Measurements from ENCODE around the gene IL18R1. TPM values are rescaled to one million over a fixed set of nuclear protein-coding genes. Genes with fewer than 3 reads are reported as not detected.
A peak's percentile ranks its signal among the peaks of the same experiment; 100 is the strongest.

Gene IL18R1
- total RNA-seq, 1 donor from 2014 or later, result 3.7 TPM

DNA sequence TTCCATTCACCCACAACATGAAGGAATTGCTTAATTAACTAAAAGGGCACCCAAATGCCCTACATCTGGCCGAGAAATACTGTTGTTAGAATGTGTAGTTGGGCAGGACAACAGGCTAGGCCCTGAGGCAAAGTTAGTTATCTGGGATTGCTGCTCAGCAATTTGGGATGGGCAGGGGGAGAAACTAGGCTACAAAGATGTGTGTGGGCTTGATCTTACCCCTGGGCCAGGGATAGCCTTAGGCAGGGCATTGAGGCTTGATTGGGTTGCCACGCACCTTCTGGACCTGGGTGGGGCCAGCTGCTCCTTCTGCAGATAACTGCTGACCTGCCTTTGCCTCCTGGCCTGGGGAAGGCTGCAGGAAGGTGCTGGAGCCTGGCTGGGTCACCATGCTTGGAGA lies 76.8 kb downstream of the IL18R1 start:
- no peak for DNase-seq (ENCODE audit: low read depth, low spot score)

DNA sequence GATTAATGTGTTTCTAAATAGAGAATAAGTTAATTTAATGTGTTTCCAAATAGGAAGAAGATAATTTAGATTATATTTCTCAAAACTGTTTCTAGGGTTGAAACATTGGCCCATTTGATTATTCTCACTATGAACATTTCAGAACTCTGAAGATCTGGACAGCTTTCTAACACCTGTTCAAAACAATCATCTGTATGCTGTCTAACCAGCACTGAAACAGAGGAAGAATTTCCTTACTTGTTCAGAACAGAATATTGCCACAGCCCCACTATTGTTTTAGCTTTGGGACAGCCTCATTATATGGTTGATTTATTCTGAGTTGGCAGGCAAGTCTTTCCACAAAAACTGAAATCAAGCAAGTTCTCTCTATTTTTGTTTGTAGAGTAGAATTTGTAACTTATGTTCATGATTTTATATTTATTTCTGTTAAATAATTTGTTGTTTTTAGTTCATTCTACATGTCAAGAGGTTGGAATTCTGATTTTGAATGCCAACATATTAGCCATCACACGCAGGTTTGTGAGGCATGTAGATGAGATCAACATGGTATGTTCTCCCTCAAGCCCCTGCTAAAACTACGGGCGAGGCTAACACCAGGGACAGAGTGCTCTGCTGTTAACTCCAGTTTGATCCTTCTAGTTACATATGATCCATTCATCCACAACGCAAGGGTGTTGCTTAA lies 78.5 kb downstream of the IL18R1 start:
- DNase-seq (ENCODE audit: low read depth, low spot score), result no peak

DNA sequence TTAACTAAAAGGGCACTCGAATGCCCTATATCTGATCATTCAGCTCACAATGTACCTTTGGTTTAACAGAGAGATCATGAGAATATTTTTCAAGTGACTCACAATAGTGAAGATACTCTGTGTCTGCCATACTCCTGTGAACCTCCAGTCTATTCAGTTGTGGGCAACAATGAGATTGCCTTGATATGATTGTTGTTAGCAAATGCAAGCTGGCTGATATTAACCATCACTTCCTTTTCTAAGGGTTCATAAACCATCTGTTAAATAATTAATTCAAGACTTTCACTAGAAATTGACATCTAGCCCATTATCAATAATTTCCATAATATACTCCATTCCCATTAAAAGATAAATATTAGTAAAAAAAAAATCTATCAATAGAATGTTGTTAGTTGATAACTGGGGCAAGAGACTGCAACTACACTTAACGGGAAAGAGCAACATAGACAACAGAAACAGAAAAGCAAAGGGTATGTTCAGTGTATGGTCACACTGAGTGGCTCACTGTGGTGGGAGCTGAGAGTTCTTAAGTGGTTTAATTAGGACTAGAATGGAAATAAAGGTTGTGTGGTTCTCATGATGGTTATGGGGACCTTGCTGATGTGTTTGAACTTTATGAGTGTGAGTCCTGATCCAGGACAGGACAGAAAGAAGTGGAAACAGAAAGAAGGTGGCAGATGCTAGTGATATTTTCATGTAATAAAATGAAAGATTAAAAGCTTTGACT lies 79.2 kb downstream of the IL18R1 start:
- no peak for DNase-seq (ENCODE audit: low read depth, low spot score)

DNA sequence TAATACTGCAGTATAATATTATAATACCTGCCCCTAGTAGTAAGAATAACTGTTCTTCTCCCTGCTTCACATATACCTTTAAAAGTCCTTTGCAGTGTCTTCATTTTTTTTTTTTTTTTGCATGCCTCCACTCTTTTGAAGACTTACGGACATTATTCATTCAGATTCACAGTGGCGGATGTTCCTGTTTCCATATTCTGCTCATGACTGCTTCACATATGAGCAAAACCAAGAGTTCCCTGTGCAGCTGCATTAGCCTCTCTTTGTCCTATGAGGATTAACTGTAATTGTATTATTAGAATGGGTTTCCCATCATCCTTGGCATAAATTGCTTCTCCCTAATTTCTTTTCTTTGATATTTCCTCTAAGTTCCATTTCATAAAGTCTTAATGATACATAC lies 80.1 kb downstream of the IL18R1 start:
- DNase-seq (ENCODE audit: low read depth, low spot score), result no peak

DNA sequence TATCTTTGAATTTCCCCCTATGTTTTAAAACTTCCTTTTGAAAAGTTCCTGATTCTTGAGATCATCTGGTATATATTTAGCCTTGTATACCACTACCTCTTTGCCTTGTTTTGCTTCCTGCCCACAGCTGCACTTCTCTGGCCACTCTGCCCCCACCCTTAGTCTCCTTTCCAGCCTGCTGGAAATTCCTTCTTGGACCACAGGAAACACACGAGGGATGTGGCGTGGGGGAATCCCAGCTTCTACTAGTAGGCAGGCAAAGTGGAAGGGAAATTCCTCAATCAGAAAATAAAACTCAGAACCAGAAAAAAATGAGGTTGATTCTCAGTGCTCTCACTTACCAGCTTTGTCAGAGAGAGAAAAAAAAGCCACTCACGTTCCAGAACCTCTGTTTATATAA lies 80.7 kb downstream of the IL18R1 start:
- peak; percentile 49 for DNase-seq (ENCODE audit: low read depth, low spot score)

DNA sequence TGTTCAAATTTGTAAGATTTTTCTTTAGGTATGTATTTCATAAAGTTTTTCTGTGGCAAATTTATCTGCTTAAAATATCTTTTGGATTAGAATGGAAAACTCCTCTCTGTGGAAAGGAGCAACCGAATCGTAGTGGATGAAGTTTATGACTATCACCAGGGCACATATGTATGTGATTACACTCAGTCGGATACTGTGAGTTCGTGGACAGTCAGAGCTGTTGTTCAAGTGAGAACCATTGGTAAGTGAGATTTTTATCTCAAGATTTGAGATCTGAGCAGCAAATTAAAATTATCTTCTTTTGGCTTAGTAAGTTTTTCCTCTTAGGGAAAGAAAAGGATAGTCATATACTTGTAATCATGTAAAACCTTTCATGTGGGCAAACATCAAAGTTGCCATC lies 81.5 kb downstream of the IL18R1 start:
- DNase-seq (ENCODE audit: low read depth, low spot score), result no peak

DNA sequence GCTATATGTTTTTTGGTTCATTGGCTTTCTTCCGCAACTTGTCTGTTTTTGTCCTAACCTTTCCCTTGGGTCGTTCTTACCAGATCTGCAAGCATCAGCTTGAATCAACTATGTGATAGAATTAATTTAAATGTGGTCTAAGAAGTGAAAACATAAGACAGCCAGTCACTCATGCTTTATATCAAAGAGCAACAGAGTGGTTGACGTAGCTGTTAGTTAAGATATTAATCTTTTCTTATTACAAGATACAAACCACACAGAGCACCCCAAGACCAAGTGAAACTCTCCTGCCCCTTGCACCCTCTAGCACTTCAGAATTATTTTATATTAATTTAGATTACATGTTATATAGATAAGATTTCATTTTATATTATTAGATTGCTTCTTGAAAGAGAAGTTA lies 82.5 kb downstream of the IL18R1 start:
- no peak for DNase-seq (ENCODE audit: low read depth, low spot score)

DNA sequence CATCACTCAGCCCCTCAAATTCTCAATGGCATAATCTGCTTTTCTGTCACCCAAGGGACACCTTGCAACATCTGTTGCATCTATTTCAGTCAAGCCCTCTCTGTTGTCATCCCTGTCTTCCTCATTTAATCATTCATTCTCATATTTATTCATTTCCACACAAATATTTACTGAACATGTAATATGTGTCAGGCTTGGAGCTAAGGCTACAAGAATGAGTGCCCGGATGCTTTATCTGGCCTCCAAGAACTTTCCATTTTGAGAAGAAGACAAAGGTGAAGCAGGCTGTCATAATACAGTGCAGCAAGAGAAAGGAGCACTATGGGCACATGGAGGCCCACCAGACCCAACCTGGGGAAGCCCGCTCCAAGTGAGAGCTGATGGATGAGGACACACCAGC lies 83.0 kb downstream of the IL18R1 start:
- DNase-seq (ENCODE audit: low read depth, low spot score), result no peak

DNA sequence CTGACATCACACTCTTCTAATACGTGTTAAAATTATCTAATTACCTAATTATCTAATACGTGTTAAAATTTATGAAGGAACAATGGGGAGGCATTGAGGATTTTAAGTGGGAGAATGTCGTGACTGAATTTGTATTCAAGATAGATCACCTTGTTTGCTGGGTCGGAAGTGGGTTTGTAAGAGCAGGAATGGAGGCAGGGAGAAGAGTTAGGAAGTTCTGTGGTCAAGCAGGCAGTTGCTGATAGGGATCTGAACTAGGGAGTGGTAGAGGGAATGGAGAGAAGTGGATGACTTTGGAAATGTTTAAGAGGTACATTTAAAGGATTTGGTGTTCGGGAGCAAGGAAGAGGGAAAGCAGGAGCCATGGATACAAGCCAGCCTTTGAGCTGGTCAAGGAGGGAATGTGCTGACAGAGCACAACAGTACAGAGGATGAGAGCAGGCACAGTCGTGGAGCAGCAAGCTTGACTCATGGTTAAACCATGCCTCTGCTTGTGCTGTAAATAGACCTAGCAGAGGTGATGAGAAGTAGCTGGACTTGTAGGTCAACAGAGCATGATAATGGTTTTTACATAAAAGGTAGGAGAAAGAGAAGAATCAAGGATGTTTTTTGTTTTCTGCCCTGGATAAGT lies 83.6 kb downstream of the IL18R1 start:
- no peak for DNase-seq (ENCODE audit: low read depth, low spot score)

DNA sequence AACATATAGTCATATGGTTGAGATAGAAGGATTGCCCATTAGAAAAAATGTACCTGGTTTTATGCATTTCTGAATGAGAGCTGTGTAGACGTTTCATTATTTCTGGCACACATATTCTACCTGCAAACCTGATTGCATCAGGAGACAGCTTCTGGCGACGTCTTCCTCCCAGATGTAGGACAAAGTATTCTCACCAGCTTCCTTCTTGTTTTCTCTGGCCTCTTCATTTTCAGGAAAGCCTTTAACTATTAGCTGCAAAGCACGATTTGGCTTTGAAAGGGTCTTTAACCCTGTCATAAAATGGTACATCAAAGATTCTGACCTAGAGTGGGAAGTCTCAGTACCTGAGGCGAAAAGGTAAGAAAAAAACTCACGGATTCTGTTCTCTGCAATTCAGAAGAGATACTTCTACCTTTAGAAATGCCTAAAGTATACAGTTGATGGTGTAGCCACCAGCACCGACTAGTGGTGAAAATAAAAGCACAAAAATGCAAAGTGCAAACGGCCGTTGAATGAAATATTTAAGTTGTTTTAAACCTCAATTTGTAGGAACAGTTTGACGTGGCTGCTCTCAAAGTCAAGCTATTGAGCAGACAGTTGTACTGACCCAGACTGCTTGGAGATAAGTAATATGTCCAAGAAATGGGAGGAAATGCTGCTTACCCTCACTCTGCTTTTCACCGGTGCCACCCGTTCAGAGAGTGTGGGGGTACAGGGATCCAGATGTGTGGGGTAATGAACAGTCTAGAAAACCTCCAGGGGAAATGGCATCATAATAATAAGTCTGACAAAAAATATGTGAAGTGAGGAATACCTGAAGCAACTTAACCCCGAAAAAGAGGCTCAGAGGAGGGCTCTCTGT lies 87.6 kb downstream of the IL18R1 start:
- no peak for DNase-seq (ENCODE audit: low read depth, low spot score)

DNA sequence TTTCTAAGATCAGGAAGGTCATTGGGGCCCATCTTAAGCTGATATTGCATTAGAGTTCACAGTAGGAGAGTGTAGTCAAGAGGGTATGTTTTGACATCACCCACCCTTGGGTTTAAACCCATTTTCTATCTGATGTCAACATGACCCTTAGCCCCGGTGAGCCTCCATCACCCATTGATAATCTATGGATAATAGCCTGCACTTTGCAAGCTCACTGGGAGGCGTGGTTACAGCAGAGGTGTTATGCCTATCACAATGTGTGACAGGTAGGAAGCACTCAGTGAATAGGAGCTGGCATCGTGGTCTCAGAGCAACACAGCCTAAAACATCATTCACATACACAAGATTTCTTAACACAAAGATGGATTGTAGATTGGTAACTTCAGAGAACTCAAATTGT lies 88.6 kb downstream of the IL18R1 start:
- DNase-seq (ENCODE audit: low read depth, low spot score), result no peak

DNA sequence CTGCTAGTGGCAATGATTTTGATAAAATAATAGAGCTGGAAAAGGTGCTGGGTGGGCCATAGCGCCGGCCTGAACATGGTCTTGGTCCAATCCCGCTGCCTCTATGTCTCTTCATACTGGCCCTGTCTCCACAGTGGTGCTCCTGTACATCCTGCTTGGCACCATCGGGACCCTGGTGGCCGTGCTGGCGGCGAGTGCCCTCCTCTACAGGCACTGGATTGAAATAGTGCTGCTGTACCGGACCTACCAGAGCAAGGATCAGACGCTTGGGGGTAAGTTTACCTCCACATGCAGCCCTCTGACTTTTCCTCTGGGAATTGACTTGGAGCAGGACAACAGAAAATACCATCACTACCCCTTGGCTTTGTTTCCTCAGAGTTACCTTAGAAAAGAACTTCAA lies 91.3 kb downstream of the IL18R1 start:
- DNase-seq (ENCODE audit: low read depth, low spot score), result no peak

Other genes with a start within 250 kb of the IL18R1 start
- 5.5 and 17.3 TPM in 2 replicates for gene IL1R1, start 213.1 kb upstream of the IL18R1 start, total RNA-seq
- 0.20 and 0.81 TPM in 2 replicates for gene IL1RL2, start 168.8 kb upstream of the IL18R1 start, total RNA-seq
- gene IL1RL1, start 44.2 kb upstream of the IL18R1 start, total RNA-seq, result 108 and 144 TPM in 2 replicates
- under 0.01 TPM in 1 of 2 replicates, not detected in the other for gene IL18RAP, start 67.4 kb downstream of the IL18R1 start, total RNA-seq
- not detected in 2 replicates for gene SLC9A4, start 117.4 kb downstream of the IL18R1 start, total RNA-seq